Measurements from ENCODE around the gene RBM8A. TPM values are rescaled to one million over a fixed set of nuclear protein-coding genes. Genes with fewer than 3 reads are reported as not detected.

The RBM8A gene
- total and polyA plus RNA-seq, 9 of the 15 experiments (the other 6 are each of a cell fraction or from before 2014, with no cell fraction given), result 215 to 1,035 (median 291) TPM

GRCh38 chr1:145964328-145965118 lies 37.2 kb upstream of the RBM8A start, which contains the start of the genes ANKRD34A and POLR3GL (continued):
- TF ChIP-seq ZNF655 (CRISPR knock-in tag; IDR thresholded peaks at IDR 0.05) (no peak), ZBTB40 (IDR thresholded peaks at IDR 0.05) (peak; percentile 70), ZBTB40 (CRISPR knock-in tag; IDR thresholded peaks at IDR 0.05) (peak; percentile 9; the same call in 1 of the 2 replicates), ZNF740 (CRISPR knock-in tag; IDR thresholded peaks at IDR 0.05) (peak; percentile 42; the same call in 1 of the 2 replicates), ZNF740 (tag; IDR thresholded peaks at IDR 0.05) (no peak), PTBP1 (IDR thresholded peaks at IDR 0.05; ENCODE audit: low read depth, low read length) (no peak), SMAD4 (CRISPR knock-in tag; conservative IDR thresholded peaks at IDR 0.05) (no peak; the same call in 1 of the 2 replicates), TARDBP (IDR thresholded peaks at IDR 0.05) (no peak), GABPB1 (CRISPR knock-in tag; IDR thresholded peaks at IDR 0.05) (peak; percentile 67), TRIM28 (IDR thresholded peaks at IDR 0.05) (peak; percentile 35; the same call in 1 of the 2 replicates), ATF7 (IDR thresholded peaks at IDR 0.05) (peak; percentile 55), ZNF449 (CRISPR knock-in tag; IDR thresholded peaks at IDR 0.05) (peak; percentile 80; the same call in 1 of the 2 replicates), SOX6 (IDR thresholded peaks at IDR 0.05) (peak; percentile 27), MAZ (CRISPR knock-in tag; conservative IDR thresholded peaks at IDR 0.05 in 1 of 2, IDR thresholded peaks at IDR 0.05 in 1 of 2) (peak; percentile 56 to 83; a peak in 3 of 4 replicates), CBX1 (IDR thresholded peaks at IDR 0.05; ENCODE audit: low read depth) (0 out of 2 replicates have a peak, but pooled peaks have one; percentile 61)

Measured in K562 (cell line).